HG02588 (cell line): ENCODE data around the gene MTERF4.

Source experiments
- ATAC-seq: cut with Tn5 transposase; IDR thresholded peaks from one replicate; pipeline ENCODE4 v1.9.1; 2021; ENCODE audit warnings: mild to moderate bottlenecking, moderate library complexity; ENCODE audit not compliant: unreplicated experiment

The MTERF4 gene

DNA sequence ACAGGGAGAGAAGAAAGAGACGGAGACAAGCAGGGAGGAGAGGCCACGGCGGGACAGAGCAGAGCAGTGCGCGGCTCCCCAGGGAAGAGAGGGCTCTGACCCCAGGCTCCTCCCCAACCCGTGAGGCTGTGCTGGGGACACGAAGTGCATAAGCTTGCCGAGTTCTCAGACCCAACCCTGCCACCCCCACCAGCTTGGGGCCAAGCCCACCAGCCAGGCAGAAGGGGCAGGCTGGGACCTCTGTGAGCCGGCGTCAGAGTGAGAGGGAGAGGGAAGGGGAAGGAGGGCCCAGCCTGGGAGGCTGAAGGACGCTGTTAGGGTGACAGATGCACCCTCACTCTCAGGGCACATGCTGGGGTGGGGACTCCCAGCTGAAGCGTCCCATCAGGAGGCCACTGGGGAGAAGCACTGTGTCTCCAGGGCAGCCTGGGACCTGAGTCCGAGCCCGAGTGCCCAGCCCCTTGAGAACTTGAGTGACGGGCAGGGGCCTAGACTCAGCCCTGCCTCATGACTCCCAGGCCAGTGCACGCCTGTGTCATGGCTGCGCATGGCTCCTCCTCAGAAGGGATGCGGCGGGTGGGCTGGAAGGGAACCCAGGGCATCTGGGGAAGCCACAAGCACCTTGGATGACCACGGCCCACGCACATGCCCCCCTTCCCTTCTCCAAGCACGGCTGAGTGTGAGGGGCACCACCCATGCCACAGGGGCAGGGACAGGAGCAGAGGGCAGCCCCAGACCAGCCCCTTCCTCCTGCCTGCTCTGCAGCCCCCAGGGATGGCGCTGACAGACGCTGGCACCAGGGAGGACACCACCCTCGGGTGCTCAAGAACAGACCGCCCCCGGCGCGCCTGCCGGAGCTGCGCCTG, 31.0 kb downstream of the MTERF4 start:
- no peak for ATAC-seq

DNA sequence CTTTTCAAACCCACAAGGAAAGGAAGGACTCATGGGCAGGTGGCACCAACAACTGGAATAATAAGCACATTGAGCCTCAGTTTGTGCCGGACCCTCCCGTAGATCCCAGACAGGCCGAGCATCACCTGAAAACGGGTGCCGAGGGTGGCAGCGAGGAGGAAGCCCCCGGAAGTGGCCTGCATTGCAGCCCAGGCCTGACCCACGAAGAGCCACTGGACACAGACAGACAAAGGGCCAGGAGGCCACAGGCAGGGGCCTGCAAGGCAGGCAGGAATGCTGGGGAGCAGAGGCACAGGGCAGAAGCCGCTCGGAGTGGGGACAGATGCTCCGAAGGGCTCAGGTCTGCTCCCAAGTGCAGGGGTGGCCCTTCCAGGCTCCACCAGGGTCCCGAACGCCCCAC, 31.7 kb downstream of the MTERF4 start:
- no peak for ATAC-seq

DNA sequence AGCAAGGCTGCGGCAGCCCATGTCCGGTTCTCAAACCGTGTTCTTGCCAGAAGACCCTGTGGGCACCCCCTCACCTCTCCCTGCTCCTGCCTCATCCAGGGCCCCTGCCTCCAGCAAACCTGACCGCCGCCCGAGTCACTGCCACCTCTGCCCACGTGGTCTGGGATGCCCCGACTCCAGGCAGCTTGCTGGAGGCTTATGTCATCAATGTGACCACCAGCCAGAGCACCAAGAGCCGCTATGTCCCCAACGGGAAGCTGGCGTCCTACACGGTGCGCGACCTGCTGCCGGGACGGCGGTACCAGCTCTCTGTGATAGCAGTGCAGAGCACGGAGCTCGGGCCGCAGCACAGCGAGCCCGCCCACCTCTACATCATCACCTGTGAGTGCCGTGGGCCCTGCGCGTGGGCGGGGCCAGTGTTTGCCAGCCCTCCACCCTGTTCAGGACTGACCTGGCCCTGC, 32.2 kb downstream of the MTERF4 start:
- ATAC-seq: no peak

DNA sequence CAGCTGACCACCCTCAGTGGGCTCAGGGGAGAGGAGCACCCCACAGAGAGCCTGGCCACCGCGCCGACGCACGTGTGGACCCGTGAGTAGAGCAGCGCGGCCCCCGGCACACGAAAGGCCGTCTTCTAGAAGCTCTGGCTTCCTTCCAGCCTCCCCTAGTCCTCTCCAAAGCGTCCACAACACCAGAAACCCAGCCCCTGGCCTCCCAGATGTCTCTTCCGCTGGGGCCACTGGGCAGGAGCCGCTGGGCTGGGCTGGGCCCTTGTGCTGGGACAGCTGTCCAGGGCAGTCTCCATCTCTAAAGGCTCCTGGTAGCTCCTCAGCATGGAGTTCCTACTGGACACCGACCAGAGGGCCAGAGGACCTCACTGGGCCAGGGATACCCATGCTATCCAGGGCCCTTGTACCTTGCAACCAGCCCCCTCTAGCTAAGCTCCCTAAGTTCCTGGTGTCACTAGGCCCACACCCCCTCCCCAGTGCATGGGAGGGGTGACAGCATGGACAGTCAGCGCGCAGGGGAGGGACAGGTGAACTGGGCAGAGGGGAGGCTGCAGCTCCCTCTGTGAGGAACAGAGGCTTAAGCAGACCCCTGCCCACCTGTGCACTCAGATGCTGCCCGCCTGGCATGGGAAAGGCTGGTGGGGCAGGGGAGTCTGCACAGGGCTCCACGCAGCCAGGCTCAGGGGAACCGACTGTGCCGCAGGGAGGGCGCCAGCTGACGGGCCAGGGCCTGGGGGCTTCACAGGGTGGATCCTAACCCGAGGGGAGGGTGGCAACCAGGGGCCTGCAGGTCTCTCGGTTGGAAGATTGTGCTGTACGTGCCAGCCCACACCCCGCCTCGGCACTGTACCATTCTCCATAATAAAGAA, 32.9 kb downstream of the MTERF4 start:
- no peak for ATAC-seq

DNA sequence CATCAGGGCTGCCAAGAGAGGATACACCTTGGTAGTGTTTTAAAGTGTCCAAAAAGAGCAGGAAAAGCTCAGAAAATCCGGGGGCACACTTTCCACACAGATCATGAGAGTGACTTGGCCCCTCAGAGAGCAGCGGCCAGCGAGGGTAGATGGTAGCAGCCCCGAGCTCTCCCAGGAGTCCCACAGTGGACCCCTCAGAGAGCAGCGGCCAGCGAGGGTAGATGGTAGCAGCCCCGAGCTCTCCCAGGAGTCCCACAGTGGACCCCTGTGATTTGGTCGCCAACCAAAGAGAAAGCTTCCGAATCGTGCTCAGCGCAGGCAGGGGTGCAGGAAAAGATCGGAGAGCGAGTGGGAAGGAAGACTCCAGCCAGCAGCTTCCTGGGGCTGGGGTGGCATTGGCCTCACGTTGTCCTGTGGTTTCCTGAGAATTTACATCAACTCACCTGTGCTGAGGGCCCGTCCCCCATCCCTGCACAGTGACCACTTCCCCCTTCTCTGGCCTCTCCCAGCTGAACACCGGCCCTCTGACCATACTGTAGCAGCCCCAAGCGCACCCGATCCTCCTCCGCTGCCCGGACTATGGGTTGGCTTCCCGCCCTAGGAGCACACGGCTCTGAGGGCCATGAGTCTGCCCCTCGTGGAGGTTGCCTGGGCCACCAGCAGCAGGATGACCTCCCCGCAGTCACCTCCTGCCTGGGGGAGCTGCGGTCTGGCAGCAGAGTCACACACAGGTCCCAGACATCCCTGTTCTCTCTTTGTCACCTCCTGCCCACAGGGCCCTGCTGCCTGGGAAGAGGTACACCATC, 33.7 kb downstream of the MTERF4 start:
- no peak for ATAC-seq

DNA sequence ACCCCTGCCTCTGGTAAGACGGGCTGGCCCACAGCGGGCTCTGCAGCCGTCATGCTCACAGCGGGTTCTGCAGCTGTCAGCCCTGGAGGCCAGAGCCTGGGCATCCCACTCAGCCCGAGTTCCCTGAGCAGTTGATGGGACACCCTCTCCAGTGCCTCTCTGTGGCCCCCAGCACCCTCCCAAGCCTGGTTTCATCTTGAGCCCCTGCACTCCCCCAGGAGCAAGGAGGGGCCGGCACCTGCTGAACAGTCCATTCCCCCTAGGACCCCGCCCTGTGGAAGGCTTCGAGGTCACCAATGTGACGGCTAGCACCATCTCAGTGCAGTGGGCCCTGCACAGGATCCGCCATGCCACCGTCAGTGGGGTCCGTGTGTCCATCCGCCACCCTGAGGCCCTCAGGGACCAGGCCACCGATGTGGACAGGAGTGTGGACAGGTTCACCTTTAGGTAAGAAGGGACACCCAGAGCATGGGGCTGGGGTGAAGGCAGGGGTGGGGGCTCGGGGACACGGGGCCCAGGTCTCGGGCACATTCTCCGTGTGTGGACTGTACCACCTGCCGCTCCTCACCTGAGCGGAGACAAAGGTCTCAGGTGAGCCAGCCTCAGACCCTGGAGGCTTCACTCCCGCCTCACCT, 34.5 kb downstream of the MTERF4 start:
- no peak for ATAC-seq

DNA sequence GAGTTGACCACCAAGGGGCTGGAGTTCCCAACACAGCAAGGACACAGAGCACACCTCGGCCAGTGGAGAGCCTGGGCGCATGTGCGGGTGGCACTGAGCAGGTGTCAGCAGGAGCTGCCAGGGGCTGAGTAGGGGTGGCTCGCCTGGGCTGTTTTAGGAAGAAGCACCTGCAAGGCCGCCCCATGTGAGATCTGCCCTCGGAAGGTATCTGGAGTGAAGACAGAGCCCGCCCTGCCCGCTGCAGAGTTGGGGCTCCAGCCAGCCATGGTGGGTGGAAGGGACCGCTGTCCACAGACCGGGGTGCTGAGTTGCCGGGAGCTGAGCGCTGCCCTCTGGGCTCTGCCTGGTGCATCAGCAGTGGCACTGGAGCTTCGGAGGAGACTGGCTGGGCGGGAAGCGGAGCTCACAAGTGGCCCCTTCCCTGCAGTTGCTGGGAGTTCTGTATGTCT, 35.2 kb downstream of the MTERF4 start:
- no peak for ATAC-seq

DNA sequence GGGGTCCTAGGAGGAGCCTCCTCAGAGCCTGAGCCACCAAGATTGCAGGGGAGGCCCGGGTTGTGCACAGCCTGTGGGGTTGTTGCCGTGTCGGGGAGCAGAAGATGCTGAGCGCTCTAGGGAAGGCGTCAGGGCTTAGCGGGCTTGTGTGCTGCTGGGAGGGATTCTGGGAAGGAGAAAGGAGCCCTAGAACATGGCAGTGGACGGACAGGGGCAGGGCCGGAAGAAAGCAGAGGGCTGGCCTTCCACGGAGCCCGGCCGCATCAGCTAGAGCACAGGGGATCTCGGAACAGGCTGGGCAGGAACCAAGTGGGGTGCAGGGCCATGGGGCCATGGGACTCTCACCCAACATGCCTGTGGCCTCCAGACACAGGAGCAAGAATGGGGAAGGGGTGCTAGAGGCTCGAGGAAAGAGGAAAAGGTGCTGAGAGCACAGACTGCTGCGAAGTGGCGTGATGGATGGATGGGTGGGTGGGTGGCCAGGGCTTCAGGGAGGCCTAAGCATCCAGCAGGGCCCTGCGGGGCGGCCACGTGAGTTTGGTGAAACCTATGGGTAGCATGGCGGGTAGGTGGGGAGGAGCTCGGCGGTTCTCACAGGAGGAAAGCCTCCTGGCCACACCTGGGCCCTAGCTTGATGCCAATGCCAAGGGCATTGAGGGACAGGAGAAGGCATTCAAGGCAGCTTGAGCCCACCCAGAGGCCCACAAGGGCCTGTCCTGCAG, 35.8 kb downstream of the MTERF4 start:
- no peak for ATAC-seq

DNA sequence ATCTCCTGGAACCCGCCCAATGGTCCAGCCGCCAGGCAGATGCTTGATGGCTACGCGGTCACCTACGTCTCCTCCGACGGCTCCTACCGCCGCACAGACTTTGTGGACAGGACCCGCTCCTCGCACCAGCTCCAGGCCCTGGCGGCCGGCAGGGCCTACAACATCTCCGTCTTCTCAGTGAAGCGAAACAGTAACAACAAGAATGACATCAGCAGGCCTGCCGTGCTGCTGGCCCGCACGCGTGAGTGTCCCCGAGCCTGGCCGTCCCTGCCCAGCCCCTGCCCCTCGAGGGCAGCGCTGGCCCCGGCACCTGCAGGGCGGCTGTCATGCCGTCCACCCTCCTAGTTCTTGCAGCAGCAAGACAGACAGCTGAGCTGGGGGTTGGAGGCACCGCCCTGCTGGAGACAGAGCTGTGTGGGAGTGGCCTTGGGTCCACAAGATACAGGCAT, 36.7 kb downstream of the MTERF4 start:
- no peak for ATAC-seq

DNA sequence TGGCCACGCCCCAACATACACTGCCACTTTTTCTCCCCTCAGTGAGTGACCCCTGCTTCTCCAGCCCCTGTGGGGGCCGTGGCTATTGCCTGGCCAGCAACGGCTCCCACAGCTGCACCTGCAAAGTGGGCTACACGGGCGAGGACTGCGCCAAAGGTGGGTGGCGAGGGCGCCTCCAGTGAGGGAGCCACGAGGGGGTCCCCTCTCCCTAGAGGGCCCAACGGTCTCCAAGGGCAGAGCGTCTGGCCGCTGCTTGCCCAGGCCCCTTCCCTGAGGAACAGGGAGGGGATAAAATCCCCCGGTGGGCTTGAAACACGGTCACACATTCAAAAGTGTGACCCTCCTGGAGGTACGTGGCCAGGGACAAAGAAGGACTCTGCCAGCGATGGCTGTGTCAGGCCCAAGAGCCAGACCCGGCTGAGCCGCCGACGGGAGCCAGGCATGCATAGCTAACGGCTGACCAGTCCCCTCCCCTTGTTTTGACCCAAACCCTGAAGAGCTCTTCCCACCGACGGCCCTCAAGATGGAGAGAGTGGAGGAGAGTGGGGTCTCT, 37.2 kb downstream of the MTERF4 start:
- no peak for ATAC-seq

DNA sequence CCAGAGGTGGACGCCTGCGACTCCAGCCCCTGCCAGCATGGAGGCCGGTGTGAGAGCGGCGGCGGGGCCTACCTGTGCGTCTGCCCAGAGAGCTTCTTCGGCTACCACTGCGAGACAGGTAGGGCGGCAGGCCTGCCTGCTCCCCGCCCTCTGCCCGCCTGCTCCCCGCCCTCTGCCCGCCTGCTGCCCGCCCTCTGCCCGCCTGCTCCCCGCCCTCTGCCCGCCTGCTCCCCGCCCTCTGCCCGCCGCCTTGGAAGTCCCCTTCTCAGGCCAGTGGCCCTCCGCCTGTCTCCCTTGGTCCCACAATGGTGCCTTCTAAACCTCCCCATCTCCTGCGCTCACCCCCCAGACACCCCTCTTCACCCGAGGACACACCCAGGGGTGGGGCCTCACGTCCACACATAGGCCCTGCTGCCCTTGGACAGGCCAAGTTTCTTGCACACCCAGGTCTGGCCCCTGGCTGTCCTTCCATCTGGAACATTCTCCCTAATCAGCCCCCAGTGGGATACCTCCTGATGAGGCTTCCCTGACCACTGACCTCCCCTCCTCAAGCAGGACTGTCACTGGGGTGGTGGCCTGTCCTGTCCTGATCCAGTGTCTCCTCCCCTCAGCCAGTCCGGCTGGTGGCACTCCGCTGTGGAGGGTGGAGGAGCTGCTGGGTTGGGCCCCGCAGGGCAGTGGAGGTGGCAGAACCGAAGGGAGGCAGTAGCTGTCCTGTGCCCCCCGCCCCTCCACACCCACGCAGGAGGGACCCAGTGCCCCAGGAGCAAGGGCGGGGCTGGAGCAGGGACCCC, 37.9 kb downstream of the MTERF4 start:
- ATAC-seq: no peak

DNA sequence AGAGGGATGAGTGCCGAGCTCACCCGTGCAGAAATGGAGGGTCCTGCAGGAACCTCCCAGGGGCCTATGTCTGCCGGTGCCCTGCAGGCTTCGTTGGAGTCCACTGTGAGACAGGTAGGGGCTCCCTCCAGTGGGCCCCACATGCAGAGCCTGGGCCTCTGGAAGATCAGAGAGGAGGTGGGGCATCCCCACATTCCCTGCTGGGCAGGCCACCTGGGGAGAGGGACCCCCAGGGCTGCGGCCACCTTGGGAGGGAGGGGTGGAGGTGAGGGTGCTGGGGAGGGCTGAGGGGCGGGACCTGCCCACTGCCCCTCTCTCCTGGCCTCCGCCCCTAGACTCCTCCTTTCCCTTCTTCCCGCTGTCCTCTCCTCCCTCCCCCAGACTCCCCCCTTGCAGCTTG, 38.5 kb downstream of the MTERF4 start:
- no peak for ATAC-seq

DNA sequence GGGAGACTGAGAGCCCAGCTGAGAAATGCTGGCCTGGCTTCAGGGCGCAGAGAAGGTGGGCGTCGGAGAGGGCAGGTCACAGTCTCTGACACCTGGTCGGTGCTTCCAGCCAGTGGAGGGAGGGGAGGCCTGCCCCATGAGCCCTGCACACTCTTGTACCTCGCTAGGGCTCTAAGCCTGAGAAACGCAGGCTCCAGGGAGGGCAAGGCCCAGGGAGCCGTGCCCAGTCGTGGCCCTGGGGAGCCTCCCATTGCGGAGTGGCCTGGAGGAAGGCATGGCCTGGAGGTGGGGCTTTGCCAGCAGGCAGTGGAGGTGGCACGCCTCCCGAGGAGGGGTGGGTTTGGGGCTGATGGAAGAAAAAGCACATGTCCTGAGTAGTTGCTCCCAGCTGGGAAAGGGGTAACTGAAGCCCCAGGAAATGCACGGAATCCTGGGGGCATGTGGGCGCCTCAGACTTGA, 39.0 kb downstream of the MTERF4 start:
- ATAC-seq: no peak

DNA sequence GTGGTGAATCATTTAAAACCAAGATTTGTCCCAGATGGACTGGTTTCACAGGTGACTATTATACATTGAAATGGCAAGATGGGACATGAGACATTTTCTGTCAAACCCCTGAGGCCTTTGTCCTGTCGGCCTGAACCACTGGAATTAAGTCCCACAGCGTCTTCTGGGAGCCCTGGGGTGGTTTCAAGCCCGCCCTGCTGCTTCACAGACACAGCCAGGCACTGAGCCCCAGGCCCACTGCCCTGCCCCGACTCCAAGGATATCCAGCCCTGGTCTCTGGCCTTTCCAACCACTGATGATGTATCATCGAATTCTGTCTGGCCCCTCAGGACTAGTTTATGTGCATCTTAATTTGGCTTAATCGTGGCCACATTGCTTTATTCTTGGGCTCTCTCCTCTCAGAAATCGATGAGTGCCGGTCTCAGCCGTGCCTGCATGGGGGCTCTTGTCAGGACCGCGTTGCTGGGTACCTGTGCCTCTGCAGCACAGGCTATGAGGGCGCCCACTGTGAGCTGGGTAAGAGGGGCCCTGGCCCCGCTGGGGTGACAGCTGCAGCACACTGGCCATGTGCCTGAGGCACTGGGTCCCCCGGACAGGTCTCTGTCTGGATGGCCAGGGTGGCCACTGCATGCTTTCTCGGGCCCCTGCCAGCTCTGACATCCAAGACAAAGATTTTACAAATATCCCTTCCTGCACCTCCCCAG, 39.5 kb downstream of the MTERF4 start:
- ATAC-seq: no peak

DNA sequence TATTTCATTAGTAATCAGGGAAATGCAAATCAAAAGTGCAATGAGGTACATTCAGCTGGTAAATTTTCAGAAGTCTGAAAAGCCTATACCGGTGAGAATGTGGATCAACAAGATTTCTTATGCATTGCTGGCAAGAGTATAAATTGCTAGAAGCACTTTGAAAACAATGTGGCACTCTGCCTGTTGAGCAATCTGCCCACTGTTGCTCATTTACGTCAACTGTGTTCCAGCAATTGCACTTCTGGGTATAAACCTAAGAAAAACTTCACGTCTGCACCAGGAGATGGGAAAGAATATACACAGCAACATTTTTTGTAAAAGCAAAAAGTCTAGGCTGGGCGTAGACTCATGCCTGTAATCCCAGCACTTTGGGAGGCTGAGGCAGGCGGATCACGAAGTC, 40.8 kb downstream of the MTERF4 start:
- no peak for ATAC-seq

DNA sequence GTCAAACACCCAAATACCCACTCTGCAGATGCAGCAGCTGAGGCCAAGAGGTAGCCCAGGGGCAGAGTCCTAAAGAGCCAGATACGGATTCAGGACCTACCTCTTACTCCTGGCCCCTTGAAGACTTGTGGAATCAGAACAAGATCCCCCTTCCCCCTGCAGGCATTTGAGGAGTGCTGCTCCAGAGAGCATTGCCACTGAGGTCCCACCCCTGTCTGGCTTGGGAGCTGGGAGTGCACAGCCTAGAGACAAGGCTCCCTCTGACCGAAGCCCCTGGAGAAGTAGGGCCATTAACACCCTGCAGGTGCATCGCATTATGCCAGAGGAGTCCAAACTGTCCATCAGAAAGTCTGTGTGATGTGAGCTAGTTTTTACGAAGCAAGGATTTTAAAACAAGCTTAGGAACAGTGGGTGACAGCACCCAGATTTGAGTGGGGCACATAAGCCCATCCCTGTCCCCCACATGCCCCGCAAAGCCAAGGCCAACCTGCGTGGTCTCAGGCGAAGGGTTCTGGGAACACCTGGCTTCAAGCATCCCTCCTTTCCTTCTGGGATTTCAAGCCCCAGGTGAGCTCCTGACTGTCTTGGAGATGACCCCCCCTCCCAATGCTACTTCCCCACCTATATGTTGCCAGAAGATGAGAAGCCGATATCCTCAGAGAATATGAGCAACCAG, 48.4 kb downstream of the MTERF4 start:
- no peak for ATAC-seq

DNA sequence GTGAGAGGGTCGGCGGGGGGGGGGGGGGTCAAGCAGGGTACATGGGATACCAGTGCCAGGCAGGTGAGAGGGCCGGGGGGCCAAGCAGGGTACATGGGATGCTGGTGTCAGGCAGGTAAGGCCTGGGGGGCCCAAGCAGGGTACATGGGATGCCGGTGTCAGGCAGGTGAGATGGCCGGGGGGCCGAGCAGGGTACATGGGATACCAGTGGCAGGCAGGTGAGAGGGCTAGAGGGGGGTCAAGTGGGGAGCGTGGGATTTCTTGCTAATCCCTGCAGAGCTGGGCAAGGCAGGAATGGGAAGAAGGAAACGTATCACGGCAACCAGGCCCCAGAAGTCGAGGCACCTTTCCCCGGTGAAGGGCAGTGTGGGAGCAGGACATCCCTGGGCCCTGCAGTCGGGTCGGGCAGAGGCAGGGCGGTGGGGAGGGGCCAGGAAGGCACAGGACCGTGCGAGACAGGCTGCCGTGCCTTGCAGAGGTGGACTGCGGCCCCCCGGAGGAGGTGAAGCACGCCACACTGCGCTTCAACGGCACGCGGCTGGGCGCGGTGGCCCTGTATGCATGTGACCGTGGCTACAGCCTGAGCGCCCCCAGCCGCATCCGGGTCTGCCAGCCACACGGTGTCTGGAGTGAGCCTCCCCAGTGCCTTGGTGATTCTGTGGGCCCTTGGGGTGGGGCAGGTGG, 49.3 kb downstream of the MTERF4 start:
- no peak for ATAC-seq
